Measurements from ENCODE around the gene LRRC3.

LRRC3 gene

DNA sequence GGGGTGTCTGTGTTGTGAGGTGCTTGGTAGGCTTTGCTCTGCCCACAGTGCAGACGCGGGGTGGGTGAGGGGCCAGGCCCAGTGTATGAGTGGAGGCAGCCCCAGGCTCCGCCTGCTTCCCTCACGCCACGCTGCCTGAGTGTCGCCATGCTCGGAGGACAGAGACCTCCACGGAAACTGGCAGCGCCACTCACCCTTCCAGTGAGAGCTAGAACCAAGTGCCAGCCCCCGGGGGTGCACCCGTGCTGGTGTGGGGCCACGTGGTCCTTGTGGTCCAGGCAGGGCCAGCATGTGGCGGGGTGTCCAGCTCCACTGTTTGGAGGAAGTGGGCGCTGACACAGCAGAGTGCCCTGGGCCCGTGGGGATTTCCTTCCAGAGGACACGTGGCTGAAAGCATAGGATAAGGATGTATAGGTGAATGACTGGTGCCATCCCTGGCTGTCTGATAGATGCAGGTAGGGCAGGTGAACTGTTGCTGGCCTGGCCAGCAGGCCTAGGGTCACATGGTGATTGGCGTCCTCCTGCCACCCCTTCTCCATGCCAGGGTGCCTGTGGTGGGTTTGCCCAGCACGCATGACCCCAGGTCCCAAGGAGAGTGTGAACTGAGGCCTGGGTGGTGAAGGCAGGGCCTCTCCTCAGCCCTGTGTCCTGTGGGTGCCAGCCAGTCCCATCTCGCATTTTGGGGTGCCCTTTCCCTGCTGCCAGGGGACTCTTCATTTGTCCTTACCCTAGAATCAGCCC, 3.8 kb downstream of the LRRC3 start:
- DNase-seq (ENCODE audit: low read depth) = no peak

DNA sequence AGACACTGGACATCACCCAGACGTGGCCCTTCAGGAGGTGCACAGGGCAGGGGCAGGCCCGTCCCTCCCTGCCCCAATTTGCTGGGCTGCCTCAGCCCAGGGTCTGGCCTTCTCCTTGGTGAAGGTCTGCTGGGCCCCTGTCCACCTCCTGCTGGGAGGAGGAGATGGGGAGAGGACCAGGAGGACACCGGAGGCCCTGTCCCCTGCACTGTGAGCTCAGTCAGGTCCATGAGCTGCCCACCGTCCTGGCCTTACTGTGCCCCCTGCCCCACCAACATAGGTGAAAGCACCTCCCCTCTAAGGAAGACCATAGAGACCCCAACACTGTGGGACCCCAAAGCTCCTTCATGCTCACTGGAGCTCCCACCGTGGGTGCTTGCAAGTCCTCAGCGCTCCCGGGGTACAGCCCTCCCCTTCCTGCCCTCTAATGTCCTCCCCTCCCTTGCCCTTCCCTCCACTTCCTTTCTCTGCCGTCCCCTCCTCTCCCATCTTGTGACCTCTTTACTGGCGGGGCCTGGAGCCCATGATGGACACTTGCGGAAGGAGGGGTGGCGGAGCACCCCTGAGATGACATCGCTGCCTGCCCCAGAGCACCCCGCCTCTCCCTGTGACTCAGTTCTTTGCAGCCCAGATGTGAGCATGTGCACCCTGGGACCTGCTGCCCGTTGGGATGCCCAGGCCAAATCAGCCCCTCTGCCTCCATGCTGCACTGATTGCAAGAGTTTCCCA, 4.6 kb downstream of the LRRC3 start:
- DNase-seq (ENCODE audit: low read depth) = no peak

DNA sequence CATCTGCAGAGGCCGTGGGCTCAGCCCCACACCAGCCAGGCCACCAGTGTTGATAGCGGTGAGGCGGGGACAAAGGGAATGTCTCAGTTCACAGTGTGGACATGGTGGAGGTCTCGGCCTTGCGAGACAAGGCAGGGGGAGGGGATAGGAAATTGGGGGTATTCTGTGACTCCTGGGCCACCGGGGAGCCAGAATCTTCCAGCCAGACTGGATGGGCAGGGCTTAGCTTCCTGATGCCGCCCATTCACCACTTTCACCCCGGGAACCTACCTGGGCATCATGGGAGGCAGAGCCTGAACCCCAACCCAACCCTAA, 5.1 kb downstream of the LRRC3 start:
- no peak for DNase-seq (ENCODE audit: low read depth)

DNA sequence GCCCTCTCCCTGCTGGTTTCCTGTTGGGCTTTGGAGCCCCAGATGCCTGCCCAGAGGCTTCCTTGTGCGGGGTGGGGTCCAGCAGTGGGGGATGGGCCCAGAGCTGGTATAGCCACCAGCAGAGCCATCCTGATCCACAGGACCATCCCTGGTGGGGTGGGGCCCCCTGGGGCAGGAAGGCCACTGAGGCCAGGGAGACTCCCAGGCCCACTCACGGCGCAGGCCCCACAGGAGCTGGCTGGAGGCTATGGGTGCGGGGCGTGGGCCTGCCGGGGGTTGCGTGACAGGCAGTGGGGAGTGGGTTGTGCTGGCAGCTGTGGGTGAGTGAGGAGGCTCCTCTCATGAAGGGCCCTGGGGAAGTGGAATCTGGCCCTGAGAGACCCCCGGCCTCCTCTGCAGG, 5.7 kb downstream of the LRRC3 start:
- no peak for DNase-seq (ENCODE audit: low read depth)

DNA sequence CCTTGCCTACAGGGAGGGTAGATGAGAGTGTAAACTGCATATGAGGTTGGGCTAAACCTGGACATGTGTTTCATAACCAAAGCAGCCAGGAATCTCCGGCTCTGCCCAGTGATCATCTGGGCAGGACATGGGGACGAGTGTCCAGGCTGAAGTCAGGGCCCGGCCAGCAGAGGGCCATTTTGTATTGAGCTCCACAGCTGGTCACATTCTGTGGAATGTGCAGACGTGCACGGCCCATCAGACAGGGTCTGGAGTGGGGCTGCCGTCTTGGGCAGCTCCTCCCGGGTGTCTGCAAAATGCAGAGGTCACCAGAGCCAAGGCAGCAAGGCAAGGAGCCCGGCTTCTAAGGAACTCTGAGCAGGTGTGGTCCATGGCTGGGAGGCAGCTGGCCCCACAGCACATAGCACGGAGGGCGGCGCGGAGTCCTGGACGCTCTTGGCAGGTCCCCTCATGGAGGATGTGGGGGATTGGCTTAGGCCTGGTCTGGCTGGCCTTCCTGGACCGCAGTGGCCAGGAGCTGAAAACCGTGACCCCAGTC, 6.2 kb downstream of the LRRC3 start:
- DNase-seq (ENCODE audit: low read depth) = no peak

DNA sequence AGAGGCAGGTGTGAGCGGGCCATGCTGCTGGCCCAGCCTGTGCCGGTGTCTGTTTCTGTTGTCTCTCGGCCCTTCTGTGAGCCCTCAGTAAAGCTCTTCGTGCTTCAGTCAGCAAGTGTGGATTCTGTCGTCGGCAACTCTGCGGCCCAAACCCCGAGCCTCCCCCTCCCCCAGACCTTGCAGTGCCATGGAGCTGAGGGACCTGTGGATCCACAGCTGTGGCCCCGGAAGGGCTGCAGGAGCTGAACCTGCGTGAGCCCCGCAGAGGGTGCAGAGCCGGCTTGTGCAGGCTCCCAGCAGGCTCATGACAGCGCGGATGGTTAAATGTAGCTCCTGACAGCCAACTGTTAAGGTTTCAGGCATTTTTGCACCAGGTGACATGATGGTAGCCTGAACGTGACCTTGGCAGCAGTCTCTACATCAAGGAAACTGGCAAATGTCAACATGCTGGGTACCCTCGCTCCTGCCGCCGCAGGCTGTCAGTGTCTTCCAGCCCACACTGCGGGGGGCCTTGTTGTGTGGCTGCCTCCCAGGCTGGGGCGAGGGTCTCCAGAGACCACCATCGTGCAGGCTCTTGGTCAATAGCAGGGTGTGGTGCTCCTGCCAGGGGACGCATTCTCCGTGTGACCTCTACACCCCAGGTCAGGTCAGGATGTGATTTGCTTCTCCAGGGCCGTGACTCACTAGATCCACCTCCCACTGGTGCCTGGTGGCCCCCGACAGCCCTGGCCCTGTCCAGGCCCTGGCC, 7.0 kb downstream of the LRRC3 start:
- no peak for DNase-seq (ENCODE audit: low read depth)

DNA sequence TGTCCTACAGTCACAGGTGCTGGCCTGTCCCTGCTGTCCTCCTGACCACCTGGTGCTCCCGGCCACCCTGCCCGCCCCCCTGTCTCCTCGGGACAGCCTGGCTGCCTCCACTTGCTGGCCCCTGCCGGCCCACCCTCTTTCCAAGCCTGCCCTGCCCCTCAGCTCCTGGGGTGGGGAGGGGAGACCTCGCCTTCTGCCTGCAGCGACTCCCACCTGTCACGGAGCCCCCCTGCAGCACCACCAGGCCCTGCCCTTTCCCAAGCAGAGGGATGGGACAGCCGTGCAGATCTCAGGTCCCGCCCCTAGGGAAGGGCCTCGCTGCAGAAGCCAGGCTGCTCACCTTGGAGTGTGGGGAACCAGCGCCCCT, 7.5 kb downstream of the LRRC3 start:
- DNase-seq (ENCODE audit: low read depth) = no peak

DNA sequence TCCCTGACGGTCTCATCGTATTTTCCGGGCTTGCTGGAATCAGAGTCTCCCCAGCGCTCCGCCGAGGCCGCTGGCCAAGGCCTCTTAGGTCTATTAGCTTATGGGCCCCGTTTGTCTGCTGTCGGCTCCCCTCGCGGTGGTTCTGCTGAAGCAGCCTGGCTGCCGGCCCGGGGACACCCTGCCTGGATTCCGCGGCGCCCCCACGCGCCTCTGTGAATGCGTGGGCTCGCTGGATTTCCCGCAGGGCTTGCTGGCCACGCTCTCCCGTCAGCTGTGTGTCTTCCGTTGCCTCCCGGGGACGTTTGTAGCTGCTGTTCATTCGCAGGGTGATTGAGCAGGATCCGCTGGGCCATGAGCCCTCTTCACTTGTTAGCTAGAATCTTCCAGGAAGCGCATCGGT, 8.4 kb downstream of the LRRC3 start:
- DNase-seq (ENCODE audit: low read depth) = no peak

DNA sequence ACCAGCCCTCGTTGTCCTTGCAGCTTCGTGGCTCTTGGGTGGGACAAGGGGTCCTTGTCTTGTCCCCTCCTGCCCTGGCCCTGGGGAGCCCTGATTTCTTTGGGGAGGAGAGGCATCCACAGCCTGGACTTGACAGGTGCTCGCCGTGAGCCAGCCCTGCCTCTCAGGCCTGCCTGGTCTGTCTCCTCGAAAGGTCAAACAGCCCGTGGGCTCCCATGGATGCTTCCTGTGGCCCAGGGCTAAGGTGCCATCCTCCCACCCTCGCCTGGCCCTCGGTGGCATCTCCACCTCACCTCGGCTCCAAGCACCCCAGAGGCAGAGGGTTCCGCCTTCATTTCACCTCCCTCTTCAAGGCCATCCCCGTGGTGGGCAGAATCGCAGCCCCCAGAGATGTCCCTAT, 9.0 kb downstream of the LRRC3 start:
- no peak for DNase-seq (ENCODE audit: low read depth)

DNA sequence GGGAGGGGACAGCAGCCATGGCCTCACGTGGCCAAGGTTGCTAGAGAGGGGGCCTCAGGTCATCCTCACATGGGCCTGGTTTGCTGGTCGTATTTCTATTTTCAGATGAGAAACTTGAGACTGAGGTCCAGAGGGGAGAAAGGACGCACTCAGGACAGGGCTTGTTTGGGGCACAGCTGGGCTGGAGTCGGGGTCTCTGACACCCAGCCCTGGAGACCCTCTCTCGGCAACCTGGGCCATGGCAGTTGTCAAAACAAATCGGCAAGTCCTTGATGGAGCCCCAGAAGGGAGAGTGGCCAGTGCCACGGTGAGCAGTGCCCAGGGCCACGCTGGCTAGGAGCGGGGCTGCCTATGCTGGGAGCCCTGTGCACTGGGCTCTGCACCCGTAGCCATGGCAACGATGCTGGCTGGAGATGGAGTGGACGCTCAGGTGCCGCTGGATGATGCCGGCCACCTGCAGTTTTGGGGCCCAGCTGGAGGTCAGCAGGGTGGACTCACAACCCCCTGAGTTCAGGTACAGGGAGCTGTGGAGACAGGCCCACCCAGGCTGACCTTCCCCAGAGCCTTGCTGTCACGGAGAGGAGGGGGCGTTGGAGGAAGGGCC, 11.1 kb downstream of the LRRC3 start:
- no peak for DNase-seq (ENCODE audit: low read depth)

DNA sequence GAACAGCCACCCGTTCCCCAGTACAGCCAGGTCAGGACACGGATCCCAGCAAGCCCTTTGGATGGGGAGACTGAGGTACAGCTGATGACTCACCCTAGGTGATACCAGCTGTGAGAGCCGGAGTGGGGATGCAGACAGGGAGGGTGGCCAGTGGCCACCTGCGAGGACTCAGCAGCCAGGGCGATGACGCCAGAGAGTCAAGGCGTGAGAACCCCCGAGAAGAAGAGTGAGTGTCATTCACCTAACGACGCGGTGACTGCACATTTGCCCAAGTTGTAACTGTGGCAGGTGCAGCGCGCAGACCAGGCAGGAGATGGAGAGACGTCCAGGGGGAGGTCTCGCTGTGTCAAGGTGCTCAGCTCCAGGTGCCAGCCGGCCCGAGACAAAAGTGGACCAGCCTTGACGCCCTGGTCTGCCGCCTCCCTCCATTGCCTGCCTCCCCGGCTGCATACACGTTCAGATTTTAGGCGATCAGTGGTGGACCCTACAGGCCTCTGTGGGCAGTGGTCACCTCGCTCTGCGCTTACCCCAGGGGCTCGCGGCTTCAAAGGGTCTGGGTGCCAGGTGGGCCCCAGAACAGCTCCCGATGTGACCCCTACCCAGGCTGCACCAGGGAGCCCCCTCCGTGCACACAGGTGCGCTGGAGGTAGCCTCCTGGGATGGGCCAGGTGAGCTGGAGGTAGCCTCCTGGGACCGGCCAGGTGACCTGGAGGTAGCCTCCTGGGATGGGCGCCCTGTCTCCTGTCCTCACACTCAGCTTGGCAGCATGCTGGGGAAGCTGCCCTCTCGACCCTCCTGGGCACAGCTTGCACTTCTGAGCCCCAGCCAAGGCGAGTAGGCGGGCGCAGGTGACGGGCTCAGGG, 11.9 kb downstream of the LRRC3 start:
- DNase-seq (ENCODE audit: low read depth) = no peak

DNA sequence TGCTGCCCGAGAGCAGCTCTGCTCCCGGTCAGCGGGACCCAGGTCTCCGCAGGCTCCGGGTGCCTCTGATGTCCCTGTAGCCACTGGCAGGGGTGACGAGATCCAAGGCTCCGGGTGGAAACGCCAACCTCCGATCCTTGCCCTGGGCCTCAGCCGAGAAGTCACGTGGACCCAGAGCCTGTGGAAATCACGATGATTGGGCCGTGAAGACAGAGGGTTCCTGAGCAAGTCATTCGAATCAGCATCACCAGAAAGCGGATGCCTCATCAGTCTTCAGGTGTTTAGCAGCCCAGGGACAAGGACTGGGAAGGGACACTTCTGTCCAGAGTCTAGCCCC, 12.5 kb downstream of the LRRC3 start:
- DNase-seq (ENCODE audit: low read depth) = no peak

DNA sequence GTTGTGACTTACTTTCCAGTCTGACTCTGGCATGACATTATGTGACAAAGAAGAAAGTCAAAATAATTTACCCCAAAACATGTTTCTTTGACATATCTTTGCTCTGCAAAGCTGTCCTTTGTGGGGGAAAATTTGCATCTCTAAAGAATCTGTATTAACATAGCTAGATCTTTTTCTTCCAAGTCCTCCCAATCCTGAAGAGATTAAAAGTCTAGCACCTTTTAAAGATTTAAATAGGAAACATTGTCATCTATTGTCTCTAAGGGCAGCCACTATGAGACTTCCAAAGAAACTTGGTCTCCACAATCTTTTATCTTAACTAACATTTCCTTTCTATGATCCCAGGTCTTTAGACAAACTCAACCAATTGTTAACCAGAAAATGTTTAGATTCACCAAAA, 16.0 kb downstream of the LRRC3 start:
- no peak for DNase-seq (ENCODE audit: low read depth)

DNA sequence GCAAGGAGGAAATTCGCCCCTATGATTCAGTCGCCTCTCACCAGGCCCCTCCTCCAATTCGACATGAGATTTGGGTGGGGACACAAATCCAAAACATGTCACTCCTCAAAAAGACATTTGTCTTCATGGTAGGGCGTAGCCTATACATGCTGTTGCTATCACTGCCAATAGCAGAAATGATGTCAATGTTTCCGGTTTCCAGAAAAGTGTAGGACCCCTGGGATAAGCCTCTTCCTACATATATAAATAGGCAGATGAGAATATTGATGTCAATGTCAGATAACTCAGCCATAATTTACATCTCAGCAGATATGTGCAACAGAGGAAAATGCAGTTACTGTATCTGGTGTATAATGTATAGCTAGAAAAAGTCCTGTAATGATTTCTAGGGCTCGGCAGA, 16.7 kb downstream of the LRRC3 start:
- no peak for DNase-seq (ENCODE audit: low read depth)

DNA sequence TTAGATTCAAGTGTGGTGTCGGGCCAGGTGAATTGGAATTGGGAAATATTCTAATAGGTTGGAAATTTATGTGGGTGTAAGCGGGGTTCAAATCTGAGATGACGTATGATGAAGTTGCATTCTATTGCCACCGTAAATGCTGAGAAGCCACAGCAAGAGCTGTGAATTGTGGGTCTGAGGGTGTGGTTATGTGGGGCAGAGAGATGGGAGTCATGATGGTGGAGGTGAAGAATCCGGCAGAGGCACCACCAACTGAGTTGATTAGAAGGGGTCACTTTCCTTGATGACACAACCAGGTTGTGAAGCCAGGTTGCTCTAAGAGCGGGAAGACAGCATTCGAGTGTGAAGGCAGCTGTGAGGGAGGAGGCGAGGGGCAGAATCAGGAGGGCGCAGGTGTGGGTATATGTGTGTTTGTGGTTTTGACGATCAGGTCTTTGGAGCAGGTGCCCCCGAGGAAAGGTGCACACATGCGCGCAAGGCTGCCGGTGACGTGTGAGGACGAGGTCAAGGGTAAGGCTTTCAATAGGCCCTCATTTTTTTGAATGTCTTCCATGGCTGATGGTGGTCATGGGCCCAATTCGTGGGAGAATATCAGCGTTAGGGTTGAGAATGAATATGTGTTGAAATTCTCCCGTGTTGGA, 18.7 kb downstream of the LRRC3 start:
- DNase-seq (ENCODE audit: low read depth) = no peak

DNA sequence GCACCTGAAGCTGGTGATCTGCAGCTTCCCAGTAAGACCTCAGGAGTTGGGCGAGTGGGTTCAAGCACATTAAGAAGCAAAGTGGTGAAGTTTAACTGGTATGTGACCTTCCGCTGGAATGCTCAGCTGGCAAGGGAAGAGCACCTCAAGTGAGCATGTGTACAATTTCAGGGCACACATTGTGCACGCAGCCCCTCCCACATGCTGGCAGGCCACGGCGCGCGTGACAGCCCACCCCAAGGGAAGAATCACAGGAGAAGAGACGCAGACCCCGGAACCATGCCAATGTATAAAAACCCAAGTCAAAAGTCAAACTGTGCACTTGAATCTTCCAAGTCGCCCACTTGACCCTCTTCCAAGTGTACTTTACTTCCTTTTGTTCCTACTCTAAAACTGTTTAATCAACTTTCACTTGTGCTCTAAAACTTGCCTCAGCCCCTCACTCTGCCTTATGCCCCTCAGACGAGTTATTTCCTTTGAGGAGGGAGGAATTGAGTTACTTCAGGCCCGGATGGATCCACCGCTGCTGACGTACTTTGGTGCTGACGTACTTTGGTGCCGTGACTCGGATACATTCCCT, 20.0 kb downstream of the LRRC3 start:
- DNase-seq (ENCODE audit: low read depth) = no peak

DNA sequence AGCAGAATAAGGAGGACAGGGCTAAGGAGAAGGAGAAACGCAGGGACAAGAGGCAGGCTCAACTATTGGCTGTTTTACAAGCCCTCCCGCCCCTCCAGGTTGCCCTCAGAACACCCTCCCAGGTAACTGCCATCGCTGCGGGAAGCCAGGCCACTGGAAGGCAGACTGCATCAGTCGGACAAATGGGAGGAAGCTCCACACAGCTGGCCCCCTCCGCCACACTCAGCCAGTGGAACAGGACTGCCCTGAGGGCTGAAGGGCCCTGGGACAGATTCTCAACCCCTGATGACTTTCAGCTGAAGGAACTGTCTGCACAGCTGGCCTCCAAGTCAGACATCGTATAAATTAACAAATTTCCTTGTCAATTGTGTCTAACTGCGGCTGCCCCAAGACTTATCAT, 21.8 kb downstream of the LRRC3 start:
- no peak for DNase-seq (ENCODE audit: low read depth)

DNA sequence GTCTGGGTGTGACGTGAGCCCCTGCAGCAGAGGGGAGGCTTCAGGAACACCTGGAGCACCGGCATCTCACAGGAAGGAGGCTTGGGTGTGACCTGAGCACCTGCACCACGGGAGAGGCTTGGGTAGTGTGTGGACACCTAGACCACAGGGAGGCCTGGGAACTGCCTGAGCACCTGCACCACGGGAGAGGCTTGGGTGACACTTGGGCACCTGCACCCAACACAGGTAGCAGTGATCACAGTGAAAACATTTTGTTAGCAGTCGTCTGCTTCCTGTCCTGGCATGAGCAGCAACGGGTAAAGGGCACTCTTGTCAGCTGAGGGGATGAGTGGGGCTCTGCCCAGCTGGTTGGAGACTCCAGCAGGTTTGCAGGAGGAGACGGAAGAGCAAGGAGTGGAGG, 22.4 kb downstream of the LRRC3 start:
- no peak for DNase-seq (ENCODE audit: low read depth)

DNA sequence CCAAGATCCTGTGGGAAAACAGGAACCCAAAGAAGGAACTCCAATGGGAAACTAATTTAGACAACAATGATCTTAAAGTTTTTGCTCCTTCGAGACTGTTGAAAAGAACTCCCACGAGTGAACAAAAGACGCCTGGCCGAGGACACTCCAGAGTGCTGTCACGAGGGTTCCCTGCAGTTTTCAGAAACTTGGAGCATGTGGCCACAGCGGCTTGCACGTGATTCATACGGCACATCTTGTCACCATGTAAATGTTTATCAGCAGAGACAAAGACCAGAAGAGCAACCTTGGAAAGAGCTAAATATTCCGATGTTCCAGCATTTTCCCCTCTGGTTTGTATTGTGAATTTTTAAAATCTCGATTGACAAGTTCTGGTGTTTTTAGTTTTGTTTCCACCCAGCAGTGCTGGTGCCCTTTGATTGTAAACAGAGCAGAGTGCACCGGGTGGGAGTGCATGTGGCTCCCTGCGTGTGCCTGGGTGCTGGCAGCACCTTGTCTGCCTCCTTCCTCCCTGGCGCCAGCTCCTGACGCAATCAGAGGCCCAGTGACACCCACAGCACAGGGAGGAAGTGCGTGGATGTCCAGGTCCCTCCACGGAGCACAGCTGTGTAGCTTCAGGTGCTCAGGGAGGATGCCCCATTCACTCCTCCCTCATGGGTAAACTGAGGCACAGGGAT, 23.0 kb downstream of the LRRC3 start:
- no peak for DNase-seq (ENCODE audit: low read depth)

DNA sequence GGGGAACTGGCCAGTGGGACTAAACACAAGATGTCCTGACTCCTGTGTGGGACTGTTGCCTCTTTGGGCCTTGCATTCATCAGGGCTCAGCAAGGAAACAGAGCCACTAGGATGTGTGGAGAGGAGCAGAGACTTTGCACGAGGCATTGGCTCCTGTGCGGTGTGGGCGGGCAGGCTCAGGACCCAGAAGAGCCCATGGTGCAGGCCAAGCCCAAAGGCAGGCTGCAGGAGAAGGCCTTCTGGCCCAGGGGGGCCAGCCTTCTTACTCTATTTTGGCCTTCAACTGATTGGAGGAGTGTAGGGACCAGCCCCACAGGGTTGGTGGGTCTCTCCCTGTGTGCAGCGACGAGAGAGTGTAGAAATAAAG, 23.5 kb downstream of the LRRC3 start:
- DNase-seq (ENCODE audit: low read depth) = no peak

Data from fibroblast of the conjunctiva (primary cell).